SHP77 treated with DMSO at 0.1 percent for 48 hours (cell line): ENCODE results near the gene SYN1.
"Not testable (repeated sequence)": the region's sequence is repeated elsewhere in the genome, so short reads cannot be mapped to it uniquely, and the experiment has no call there.

ENCODE experiments used
- DNase-seq: peaks from one replicate; lab custom pipeline; 2025; lab: John Stamatoyannopoulos, UW

SYN1 gene

DNA sequence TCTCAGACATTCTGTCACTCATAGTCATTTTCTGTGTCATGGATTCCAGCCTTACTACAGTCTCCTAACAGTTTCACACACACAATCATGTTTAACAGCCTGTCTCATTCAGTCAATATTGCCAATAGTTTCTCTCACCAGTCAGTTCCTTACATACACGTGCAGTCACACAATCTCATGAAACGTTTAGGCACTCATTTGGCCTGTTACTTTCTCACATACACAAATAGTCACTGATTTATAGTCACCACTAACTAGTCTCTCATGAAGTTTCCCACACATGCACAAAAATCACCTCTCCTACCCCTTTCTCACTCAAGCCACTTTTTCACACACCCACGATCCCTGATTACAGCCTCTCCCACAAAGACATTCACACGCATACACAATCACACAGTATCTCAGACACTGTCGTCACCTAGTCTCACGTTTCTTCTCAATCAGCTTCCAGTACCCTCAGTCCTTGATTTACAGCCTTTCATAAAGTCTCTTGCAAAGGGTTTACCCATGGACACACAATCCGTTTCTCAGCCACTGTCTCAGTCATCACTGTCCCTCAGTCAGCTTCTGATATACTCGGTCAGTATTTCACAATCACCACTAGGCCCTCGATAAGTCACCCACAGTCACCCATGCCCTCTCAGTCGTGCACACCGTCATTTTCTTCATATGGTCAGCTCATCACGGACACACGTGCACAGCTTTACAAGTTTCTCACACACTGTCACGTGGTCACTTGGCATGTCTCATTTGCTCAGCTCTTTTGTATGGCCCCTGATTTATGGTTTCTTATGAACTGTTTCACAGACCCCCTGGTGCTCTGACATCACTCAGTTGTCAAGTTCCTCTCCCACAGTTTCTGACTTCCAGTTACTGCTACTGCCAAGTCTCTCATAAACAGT, 14.3 kb upstream of the SYN1 start:
- DNase-seq: no peak

DNA sequence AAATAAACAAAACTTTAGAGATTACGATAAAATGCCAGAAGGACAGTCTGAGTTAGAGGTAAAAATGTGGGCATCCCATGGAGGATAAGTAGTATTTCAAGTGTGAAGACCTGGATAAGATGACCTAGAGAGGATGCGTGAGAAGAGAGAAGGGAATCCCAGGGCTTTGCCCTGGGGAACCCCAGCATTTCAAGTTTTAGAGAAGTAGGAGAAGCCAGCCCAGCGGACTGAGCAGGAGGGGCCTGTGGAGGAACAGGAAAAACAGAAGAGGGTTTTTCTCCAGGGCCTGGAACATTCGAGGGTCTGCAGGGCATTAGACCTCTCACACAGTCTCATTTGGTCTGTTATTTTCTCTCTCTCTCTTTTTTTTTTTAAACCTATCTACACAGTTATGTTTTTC, 13.0 kb upstream of the SYN1 start:
- DNase-seq: no peak

DNA sequence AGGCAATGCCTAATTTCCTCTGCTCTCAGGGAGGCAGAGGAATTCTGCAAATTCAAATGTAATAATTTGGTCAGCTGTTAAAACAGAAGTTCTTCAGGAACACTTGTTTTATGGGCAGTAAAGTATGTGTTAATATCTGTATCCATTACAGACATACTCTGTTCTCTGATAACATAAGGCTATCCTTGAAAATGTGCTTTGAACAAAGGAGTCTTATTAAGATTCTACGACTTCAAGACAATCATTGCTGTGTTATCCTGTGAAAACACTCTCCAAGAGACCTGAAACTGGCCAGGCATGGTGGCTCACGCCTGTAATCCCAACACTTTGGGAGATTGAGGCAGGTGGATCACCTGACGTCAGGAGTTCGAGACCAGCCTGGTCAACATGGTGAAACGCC, 12.0 kb upstream of the SYN1 start:
- DNase-seq: no peak

DNA sequence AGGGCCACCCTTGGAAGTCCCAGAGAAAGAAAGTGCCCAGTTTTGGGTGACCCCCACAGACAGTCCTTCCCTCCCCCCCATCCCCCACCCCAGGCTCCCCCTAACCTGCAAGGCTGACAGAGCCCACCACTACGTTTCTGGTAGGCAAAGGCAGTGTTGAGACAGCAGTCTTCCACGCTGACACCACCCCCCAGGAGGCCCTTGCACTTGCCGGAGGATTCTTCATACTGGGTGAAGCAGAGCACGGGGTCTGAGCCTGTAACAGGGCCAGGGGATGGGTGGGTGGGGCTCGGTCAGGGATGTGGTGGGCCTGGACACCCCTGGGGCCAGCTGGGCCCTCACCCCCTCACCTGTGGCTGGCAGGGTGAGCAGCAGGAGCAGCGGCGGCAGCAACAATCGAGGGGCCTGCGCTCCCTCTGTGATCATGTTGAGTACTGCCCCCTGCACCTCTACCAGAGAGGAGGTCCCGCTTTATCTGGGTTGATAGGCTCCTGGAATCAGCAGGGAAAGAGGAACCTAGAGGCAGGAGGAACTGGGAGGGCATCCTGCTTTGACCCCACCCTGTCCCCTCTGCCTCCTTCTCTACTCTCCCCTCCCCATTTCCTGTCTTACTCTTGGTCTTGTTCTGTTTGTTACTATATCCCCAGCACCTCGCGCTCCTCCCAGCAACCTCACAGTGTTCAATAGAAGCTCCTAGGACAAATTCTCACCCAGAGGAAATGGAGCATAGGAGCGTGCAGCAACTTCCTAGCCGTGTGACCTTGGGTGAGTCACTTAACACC, 10.0 kb upstream of the SYN1 start, which contains the start of gene CFP:
Gene CFP (minus strand): TSS at position 512 of the 782 bp plus-strand sequence. CDS start 86 bp downstream, at position 426.
- no peak for DNase-seq

DNA sequence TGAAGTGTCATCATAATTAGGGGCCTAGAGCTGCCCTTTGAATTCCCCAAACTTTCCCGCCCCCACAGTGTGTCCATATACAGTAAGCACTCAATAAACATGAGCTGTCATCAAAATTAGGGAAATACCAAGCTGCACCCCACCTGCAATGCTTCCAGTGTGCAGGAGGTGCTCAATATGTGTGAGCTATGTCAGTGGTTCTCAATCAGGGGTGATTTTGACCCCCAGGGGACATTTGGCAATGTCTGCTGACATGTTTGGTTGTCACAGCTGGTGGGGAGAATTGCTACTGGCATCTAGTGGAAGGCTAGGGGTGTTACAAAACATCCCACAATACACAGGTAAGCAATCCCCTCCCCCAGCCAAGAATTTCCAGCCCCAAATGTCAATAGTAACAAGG, 9.3 kb upstream of the SYN1 start:
- no peak for DNase-seq

DNA sequence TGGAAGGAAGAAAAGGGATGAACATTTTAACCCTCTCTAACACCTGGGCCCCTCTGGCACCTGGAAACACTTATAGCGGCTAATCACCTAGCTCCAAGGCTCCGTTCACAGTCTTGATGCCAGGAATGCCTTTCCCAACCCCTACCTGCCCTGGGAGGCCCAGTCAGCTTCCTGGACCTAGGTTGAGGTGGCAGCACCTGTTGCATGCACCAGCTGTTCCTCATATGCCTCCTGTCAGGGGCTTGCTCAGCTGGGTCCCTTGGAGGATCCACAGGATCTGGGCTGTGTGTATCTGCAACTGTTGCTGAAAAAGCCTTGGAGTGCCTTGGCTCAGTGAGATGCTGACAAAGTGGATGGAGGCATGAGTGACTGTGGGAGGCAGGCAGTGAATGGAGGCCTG, 5.7 kb upstream of the SYN1 start:
- no peak for DNase-seq

DNA sequence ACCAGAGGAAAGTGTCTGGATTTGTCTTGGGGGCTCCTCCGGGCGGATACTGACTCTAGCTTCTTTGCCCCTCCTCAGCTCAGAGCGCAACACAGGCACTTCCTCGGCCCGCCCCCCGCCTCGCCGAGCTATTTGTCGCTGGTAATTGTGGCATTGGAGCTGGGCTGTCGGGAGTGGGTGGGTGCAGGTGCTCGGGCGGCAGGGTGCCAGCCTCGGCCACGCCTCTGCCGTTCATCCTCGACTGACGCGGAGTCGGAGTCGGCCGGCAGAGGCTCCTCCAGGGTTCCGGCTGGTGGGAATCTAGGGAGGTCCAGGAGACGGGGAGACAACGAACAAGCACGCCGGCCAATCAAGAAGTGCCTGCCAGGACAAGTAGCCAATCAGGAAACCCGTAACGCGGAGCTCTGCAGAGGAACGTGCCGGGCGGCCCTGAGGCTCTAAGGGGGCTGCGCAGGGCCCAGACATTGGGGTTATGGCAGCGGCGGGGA, 3.9 kb upstream of the SYN1 start:
- DNase-seq: peak; percentile 61

DNA sequence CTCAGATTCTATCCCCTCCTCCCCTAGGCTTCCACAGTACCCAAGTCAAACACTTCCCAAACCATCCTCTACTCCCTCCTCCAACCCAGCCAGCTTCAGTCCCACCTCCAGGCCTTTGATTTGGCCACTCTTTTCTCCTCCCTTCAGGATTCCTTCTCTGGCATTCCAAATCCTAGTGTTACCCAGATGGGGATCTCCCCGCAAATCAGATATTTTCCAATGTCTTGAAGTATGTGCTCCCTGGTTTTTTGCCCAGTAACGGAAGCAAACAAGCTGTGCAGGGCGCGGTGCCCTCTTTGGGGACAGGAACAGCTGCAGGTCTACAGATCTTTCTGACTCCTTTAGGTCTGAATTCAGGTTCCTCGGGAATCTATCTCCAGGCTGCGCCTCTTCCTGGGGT, 2.2 kb upstream of the SYN1 start:
- no peak for DNase-seq

DNA sequence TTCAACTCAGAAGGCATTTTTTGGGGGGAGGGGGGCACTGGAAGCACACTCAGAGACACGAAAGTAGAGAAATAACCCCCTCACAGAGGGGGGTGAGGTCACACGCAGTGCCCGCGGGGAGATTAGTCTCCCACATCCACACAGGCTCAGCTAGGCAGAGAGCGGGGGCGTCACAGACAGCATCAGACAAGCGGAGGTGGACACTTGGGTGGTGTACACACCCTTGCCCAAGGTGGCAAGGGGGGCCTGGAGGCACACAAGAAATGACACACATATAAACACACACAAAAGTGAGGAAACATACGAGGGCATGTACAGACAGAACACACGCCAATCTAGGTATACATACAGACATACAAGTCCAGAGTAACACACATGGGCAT, 637 bp upstream of the SYN1 start:
- no peak for DNase-seq

DNA sequence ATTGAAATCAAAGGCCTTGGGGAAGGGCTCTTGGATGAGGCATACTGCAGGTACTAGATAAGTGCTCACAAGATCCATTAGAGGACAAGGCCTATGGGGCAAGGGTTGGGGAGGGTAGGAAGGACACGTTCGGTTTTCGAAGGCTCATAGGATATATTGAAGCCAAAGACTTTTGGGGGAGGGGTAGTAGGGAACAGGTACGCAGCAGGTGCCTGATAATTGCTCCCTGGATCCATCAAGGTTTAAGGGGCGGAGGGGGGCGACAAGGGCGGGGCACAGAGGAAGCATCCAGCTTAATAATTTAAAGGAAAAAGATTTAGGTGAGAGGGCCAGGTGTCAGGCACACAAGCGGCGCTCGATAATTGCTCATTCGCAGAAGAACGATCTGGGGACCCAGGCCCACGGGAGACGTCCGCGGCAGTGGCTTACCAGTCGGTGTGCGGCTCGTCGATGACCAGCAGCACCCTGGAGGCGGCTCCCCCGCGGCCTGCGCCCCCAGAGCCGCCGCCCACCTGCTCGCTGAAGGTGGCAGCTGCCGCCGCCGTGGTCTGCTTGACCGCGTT, 653 bp downstream of the SYN1 start:
- no peak for DNase-seq

DNA sequence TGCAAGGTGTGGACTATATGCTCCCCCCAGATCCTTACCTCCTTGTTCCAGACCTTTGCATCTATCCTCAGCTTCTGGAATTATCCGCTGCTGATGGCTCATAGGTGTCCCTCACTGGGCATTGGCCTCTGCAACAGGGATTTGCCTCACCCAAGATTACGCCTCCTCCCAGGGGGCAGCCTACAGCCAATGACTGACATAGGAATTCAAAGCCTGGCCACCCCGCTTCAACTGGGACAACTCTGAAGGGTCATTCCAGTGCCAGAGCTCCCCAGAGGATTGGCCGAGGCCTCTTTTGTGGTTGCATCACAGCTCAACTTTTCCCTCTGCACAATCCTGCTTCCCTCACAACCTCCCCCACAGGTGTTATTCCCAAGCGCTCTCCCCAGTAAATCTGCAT, 5.0 kb downstream of the SYN1 start:
- no peak for DNase-seq

DNA sequence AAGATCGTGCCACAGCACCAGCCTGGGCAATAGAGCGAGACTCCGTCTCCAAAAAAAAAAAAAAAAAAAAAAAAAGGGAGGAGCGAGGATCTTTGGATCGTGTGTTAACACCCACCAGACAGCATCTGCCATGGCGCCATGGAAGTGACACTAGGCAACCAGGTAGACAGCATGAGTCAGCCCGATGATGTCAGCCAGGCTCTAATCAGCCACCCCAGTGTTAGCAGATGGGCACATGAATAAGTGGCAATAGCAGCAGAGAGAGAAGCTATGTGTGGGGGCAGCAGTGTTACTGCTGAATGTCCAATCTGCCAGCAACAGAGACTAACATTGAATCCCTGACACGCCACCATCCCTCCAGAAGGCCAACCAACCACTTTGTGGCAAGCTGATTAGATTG, 6.6 kb downstream of the SYN1 start:
- DNase-seq: no peak

DNA sequence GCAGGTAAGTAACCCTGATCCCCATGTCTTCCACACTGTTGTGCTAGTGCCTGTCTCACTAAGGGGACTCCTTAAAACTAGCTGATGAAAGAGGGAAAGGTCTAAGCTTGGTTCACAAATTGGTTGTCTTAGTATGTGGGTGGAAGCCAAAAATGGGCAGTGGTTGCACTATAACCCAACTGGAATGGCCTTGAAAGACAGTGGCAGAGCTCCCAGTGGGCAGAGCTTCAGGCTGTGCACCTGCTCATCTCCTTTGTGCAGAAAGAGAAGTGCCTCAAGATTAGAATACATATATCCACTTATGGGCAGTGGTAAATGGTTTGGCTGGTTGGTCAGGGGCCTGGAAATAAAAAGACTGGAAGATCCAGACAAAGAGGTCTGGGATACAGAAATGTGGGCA, 7.2 kb downstream of the SYN1 start:
- no peak for DNase-seq

DNA sequence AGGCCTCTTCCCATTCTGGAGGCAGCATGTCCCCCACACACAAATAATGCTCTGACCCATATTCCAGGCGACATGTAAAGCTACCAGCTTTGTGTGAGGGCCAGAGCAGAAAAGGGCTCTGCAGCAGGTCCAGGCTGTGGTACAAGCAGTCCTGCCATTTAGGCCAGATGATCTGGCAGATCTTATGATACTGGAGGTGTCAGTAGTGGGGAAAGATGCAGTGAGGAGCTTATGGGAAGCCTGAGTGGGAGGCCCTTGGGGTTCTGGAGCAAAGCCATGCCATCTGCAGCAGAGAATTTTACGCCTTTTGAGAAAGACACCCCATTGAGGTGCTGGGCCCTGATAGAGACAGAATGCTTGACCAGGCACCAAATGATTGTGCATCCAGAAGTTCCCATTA, 7.7 kb downstream of the SYN1 start:
- DNase-seq: no peak

DNA sequence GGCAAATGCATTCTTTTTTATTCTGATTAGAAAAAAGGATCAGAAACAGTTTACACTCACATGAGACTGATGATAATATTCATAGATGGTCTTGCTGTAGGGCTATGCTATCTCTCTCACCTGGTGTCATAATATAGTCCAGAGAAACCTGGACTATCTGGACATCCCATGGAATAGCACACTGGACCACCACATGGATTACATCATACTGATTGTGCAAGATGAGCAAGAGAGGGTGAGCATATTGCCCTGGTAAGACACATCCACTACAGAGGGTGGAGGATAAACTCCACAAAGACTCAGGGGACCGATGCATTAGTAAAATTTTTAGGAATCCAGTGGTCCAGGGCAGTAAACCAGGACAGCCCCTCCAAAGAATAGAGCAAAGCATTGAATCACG, 8.2 kb downstream of the SYN1 start:
- DNase-seq: no peak

DNA sequence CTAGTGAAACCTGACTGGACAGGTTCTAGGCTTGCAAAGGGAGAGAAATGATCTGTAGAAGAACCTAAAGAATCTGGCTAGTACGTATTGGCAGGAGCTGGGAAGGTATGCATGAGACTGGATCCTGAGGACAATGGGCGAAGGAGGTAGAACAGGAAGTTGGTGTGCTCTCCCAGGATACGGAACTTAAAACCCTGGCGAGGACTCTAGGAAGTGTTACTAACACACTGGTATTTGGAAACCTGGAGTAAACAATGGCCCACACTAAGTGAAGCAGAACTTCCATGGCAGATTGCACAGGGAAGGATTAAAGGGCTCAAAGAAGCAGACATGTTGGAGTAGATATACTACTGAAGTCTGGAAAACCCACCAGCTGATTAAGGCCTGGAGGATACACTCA, 9.1 kb downstream of the SYN1 start:
- DNase-seq: no peak

DNA sequence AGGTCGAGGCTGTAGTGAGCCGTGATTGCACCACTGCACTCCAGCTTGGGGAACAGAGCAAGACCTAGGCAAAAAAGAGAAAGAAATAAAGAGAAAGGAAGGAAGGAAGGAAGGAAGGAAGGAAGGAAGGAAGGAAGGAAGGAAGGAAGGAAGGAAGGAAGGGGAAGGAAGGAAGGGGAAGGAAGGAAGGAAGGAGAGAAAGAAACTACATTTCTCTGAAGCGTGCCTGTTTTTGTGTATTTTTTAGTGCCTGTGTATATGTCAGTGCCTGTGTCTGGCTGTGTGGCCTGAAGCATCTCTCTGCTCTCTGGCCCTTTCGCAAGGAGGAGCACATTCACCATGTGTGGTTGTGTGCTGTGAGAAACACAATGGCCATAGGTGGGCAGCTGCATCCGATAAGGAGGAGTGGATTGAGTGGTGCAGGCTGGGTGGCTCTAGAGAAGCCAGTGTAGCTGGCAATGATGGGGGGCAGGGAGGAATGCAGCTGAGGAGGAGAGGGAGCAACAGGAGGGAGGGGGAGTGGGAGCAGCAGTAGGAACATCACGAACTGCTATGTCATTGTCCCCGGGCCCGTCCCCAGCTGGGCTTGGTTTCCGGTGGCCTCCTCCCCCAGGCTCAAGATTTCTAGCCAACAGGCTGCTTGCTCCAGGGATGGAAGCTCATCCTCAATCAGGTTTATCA, 11.4 kb downstream of the SYN1 start:
- DNase-seq: no peak

DNA sequence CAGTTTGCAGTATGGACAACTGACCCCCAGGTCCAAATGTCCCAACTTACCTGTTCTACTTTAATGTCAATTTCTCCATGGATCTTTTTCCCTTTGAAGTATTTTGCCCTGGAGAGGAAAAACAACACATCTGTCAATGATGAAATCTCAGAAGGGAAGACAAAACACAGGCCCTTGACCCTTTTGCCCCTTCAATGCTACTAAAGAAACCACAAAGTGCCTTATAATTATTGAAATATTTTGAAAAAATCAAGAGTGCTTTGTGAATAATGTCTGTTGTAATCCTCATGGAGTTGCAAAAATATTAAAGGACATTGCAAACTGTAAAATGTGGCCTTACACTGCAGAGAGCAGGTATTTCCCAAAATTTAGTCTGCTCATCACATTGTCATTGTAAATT, 12.6 kb downstream of the SYN1 start:
- DNase-seq: no peak

DNA sequence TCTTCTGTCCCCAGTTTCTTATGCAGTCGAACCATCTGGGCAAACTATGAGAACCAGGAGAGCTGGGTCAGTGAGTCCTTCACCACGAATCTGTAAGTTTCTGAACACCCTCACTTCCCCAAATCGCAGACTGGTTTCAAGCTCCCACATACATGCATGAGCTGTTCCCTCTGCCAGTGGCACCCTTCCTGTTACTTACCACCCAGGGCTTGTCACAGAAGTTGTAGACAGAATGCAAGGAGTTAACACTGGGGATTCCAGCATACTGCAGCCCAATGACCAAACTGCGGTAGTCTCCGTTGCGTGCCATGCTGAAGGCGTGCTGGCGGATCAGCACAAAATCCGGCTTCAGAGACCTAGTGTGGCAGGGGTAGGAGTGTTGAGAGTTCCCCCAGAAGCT, 14.6 kb downstream of the SYN1 start:
- no peak for DNase-seq

DNA sequence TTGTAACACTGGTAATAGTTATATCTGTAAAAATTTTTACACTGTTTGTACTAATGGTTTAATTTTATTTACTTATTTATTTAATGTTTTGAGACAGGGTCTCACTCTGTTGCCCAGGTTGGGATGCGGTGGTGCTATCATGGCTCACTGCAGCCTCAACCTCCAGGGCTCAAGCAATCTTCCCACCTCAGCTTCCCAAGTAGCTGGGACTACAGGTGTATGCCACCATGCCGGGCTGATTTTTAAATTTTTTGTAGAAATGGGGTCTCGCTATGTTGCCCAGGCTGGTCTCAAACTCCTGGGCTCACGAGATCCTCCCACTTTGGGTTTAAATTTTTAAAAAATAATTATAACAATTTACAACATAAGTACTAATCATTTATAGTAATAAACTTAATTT, 16.5 kb downstream of the SYN1 start:
- not testable (repeated sequence) for DNase-seq

DNA sequence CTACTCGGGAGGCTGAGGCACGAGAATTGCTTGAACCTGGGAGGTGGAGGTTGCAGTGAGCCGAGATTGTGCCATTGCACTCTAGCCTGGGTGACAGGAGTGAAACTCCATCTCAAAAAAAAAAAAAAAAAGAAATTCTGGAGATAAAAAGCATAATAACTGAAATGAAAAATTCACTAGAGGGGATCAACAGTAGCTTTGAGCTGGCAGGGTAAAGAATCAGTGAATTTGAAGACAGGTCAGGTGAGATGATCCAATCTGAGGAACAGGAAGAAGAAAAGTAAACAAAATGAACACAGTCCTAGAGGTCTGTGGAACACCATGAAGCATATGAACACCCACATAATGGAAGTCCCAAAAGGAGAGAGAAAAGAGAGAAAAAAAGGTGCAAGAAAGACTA, 22.4 kb downstream of the SYN1 start:
- no peak for DNase-seq

DNA sequence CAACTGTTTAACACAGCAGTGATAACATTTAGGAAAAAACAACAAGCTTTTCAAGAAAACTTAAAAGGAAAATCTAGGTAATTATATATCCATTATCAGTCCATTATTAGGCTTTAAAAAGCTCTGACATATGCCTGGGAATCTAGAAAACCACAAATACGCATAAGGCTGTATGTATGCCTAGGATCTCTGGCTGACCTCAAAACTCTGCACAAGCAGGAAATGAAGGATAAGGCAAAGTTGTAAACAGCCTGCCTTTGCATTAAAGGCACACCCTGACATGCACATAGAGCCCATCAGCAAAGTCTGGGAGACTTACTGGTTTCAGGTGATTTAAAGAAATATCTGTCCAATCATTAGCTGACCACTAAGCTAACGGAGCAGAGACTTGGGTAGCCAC, 23.4 kb downstream of the SYN1 start:
- no peak for DNase-seq
